Calu3 (cell line): ENCODE measurements around the gene SELPLG. TPM values are rescaled to one million over a fixed set of nuclear protein-coding genes. Genes with fewer than 3 reads are reported as not detected.

Experiments
- BruUV-seq: library from RNA; stranded (reverse); fragments of 400-500 nt; replicated peaks from 2 replicates; lab custom pipeline; 2021; lab: Mats Ljungman, UMichigan
- CTCF ChIA-PET: fragments of 300-600 bp; sonication (Branson Sonifier 250); formaldehyde crosslinking; loops from one replicate; lab custom pipeline; 2022; ENCODE audit warnings: antibody characterized with exemption; lab: Charles Lee
- DNase-seq: peaks from one replicate; pipeline ENCODE4 v3.0.0; 2022
- H3K27ac Mint-ChIP-seq: one replicate; pipeline ENCODE4 v1.8.0; 2022; ENCODE audit warnings: mixed read lengths; ENCODE audit not compliant: unreplicated experiment
- H3K27me3 Mint-ChIP-seq: one replicate; pipeline ENCODE4 v1.8.0; 2022; ENCODE audit warnings: mixed read lengths; ENCODE audit not compliant: unreplicated experiment
- H3K36me3 Mint-ChIP-seq: one replicate; pipeline ENCODE4 v1.8.0; 2022; ENCODE audit warnings: mild to moderate bottlenecking, moderate library complexity, mixed read lengths; ENCODE audit not compliant: insufficient read depth, unreplicated experiment
- H3K4me1 Mint-ChIP-seq: one replicate; pipeline ENCODE4 v1.8.0; 2022; ENCODE audit warnings: mild to moderate bottlenecking, low read depth, mixed read lengths; ENCODE audit not compliant: unreplicated experiment
- H3K4me3 Mint-ChIP-seq: one replicate; pipeline ENCODE4 v1.8.0; 2022; ENCODE audit warnings: mild to moderate bottlenecking, low read depth, moderate library complexity, mixed read lengths; ENCODE audit not compliant: unreplicated experiment
- H3K9me3 Mint-ChIP-seq: one replicate; pipeline ENCODE4 v1.8.0; 2022; ENCODE audit warnings: low read depth, mixed read lengths; ENCODE audit not compliant: unreplicated experiment
- intact Hi-C: fragments of 100-400 bp; cut with micrococcal nuclease; formaldehyde crosslinking; loops from one replicate; pipeline ENCODE4 v1.10.0; 2022; ENCODE audit not compliant: unreplicated experiment
- total RNA-seq: library from RNA; stranded (reverse); gene quantifications from 2 replicates; pipeline ENCODE4 v1.2.3, GENCODE V29; 2022
- TF ChIP-seq, protein P1 (sequence below): fragments of 200-600 bp; IDR thresholded peaks from one replicate; pipeline ENCODE4 v1.8.0; 2022; ENCODE audit warnings: antibody characterized with exemption; ENCODE audit not compliant: unreplicated experiment

Gene SELPLG
- total RNA-seq, 1 experiment from 2014 or later: 0.76 TPM

DNA sequence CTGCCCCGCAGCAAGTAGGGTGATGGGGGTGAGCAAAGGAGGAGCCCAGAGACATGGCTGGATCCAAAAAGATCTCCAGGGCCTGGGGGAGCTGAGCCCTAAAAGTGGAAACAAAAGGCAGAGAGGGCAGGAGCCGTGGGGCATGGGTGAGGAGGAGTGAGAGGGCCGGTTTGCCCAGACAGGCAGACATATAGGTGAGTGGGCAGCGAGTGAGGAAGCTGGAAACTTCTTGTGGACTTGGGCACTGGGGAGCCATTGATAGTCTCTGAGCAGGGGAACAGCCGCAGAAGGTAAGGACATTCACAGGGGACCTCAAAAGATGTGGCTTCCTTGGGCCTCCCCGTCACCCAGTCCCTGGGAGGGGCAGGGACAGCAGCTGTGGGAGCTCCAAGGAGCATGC is 19.1 kb downstream of the SELPLG start:
- Mint-ChIP-seq H3K27ac (no peak overlapping the region), H3K4me1 (peaks cover 15% of the 10 kb centered on the region), H3K27me3 (peaks cover 7% of the 10 kb centered on the region), H3K4me3 (no peak overlapping the region), H3K9me3 (no peaks in the 10 kb centered on the region), H3K36me3 (peaks cover 3% of the 10 kb centered on the region)
- no TSS peak for BruUV-seq
- CTCF ChIA-PET: interaction anchor here (0.6 kb wide), 1 partner anchor 1108 kb away, joined by 3 read pairs; no protein-coding TSS in a partner anchor
- TF ChIP-seq, protein P1, sequence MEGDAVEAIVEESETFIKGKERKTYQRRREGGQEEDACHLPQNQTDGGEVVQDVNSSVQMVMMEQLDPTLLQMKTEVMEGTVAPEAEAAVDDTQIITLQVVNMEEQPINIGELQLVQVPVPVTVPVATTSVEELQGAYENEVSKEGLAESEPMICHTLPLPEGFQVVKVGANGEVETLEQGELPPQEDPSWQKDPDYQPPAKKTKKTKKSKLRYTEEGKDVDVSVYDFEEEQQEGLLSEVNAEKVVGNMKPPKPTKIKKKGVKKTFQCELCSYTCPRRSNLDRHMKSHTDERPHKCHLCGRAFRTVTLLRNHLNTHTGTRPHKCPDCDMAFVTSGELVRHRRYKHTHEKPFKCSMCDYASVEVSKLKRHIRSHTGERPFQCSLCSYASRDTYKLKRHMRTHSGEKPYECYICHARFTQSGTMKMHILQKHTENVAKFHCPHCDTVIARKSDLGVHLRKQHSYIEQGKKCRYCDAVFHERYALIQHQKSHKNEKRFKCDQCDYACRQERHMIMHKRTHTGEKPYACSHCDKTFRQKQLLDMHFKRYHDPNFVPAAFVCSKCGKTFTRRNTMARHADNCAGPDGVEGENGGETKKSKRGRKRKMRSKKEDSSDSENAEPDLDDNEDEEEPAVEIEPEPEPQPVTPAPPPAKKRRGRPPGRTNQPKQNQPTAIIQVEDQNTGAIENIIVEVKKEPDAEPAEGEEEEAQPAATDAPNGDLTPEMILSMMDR: no peak
- DNase-seq: no peak
- intact Hi-C loops: no loop called here

DNA sequence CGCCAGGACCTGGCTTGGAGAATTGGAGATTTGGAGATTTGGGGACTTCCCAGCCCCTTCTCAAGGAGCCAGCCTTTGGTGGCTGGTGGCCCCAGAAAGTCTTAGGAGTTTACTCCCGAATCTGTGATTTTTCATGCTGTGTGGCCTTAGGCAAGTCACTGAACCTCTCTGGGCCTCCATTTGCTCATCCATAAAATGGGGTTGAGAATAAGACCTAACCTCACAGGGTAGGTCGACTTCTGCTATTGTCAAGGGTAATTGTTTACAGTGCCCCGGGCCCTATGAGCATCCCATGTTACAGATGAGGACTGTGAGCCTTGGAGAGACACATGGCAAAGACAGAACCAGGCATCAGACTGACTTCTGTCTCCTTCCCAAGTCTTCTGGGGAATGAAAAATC is 19.7 kb downstream of the SELPLG start:
- peaks cover 12% of the 10 kb centered on the region for H3K4me1 Mint-ChIP-seq
- H3K4me3 Mint-ChIP-seq: no peak overlapping the region
- H3K9me3 Mint-ChIP-seq: no peaks in the 10 kb centered on the region
- BruUV-seq: no TSS peak
- intact Hi-C loops: no loop called here
- H3K27me3 Mint-ChIP-seq: peaks cover under 1% of the 10 kb centered on the region
- peaks cover 3% of the 10 kb centered on the region for H3K36me3 Mint-ChIP-seq
- TF ChIP-seq, protein P1: no peak
- DNase-seq: no peak
- CTCF ChIA-PET: interaction anchor here (0.6 kb wide), 1 partner anchor 236 kb away, joined by 3 read pairs; no protein-coding TSS in a partner anchor
- no peak overlapping the region for H3K27ac Mint-ChIP-seq

DNA sequence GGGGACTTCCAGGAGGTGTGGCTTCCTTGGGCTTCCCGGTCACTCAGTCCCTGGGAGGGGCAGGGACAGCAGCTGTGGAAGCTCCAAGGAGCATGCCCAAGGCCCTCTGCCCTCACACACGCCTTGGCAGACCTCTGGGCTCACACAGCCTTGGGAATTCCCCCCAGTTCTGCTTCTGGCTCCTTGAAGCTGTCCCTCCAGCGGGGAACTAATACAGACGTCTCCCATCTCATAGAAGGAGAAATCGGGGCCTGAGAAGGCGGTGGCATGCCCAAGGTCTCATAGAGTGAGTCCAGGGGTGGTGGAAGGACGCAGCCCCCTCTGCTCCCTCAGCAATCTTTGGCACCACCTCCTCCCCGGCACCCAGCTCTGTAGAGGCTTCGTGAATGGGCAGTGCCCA is 20.1 kb downstream of the SELPLG start:
- H3K27me3 Mint-ChIP-seq: no peaks in the 10 kb centered on the region
- intact Hi-C loops: no loop called here
- no TSS peak for BruUV-seq
- peak; percentile 29 for DNase-seq
- CTCF ChIA-PET: interaction anchor here (0.6 kb wide), 1 partner anchor 236 kb away, joined by 3 read pairs; no protein-coding TSS in a partner anchor
- no peak overlapping the region for H3K27ac Mint-ChIP-seq
- TF ChIP-seq, protein P1: no peak
- peaks cover 3% of the 10 kb centered on the region for H3K36me3 Mint-ChIP-seq
- peaks cover 12% of the 10 kb centered on the region for H3K4me1 Mint-ChIP-seq
- no peaks in the 10 kb centered on the region for H3K9me3 Mint-ChIP-seq
- H3K4me3 Mint-ChIP-seq: no peak overlapping the region

DNA sequence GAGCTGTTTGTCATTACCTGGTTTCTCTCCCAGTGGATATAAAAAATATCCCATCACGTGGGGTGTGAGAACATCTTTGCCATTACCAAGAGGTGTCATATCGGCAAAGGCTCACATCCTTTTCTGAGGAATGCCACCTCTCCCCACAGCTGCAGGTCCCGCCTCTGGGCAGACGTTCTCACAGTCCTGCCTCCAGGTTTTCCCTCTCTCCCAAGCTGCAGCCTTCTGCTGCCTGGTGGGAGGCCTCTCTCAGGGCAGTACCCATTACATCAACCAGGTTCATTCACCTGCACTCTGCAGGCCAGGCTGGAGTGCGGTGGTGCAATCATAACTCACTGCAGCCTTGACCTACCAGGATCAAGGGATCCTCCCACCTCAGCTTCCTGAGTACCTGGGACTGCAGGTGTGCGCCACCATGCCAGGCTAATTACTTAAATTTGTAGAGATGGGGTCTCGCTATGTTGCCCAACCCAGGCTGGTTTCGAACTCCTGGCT is 20.9 kb downstream of the SELPLG start:
- Mint-ChIP-seq H3K36me3 (peaks cover 3% of the 10 kb centered on the region), H3K27ac (no peak overlapping the region), H3K27me3 (no peaks in the 10 kb centered on the region), H3K4me3 (no peak overlapping the region), H3K9me3 (no peaks in the 10 kb centered on the region), H3K4me1 (peaks cover 12% of the 10 kb centered on the region)
- intact Hi-C loops: no loop called here
- CTCF ChIA-PET: interaction anchor here (0.6 kb wide), 1 partner anchor 181 kb away, joined by 7 read pairs; no protein-coding TSS in a partner anchor
- TF ChIP-seq, protein P1: no peak
- no peak for DNase-seq
- no TSS peak for BruUV-seq
